GM21825 (cell line): ENCODE measurements around the gene TMEM39A.
A peak's percentile ranks its signal among the peaks of the same experiment; 100 is the strongest.

ENCODE experiments used
- ATAC-seq: cut with Tn5 transposase; IDR thresholded peaks from one replicate; pipeline ENCODE4 v1.9.1; 2021; ENCODE audit warnings: mild to moderate bottlenecking, moderate library complexity; ENCODE audit not compliant: unreplicated experiment

TMEM39A gene

GRCh38 chr3:119463171-119464169, at the start of gene TMEM39A:
Gene TMEM39A, minus strand, starts transcription at chr3:119463615. Its CDS starts 1,541 bp downstream, at chr3:119462074.
- ATAC-seq = peak; percentile 90

- ATAC-seq = no peak
These were observed 47.3 kb upstream of the TMEM39A start for GRCh38 chr3:119510690-119511089.

- ATAC-seq = peak; percentile 71
These were observed 44.9 kb upstream of the TMEM39A start for GRCh38 chr3:119508172-119508845.

DNA sequence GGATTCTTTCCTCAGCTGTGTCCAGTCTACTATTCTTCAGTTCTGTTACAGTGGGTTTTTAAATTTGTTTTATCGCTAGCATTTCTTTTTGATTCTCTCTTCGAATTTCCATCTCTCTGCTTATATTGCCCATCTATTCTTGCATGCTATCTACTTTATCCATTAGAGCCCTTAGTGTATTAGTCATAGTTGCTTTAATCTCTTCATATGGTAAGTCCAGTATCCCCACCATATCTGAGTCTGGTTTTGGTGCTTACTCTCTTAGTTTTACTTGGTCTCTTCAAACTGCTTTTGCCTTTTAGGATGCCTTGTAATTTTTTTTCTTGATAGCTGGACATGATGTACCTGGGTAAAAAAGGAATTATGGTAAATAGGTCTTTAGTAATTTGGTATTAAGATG, 44.0 kb upstream of the TMEM39A start:
- no peak for ATAC-seq

DNA sequence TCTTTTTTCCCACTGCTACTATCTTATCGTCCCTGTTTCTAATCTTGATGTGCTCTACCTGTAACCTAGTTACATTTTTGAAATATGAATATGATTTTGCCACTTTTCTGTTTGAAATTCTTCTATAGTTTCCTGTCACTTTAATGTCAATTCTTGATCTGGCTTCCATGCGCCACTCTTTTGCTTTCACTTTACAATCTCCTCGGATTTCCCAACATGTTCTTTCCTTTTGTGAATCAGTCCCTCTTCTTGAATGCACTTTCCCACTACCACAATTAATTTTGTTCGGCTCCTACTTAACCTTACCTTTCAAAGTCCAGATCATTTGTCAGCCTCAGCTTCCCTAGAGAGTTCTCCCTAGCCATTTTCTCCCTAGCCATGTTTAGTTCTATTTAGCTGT, 43.2 kb upstream of the TMEM39A start:
- no peak for ATAC-seq

GRCh38 chr3:119500901-119501300, 37.5 kb upstream of the TMEM39A start:
- no peak for ATAC-seq

- ATAC-seq = no peak
These were observed 36.9 kb upstream of the TMEM39A start for GRCh38 chr3:119500265-119500664.

- ATAC-seq = peak; percentile 99
These were observed 35.0 kb upstream of the TMEM39A start, which contains the start of gene TIMMDC1 for GRCh38 chr3:119498186-119499011. Gene TIMMDC1, plus strand, starts transcription at chr3:119498547. Its CDS starts 187 bp downstream, at chr3:119498734.

- no peak for ATAC-seq
These were observed 34.4 kb upstream of the TMEM39A start for GRCh38 chr3:119497820-119498185.

DNA sequence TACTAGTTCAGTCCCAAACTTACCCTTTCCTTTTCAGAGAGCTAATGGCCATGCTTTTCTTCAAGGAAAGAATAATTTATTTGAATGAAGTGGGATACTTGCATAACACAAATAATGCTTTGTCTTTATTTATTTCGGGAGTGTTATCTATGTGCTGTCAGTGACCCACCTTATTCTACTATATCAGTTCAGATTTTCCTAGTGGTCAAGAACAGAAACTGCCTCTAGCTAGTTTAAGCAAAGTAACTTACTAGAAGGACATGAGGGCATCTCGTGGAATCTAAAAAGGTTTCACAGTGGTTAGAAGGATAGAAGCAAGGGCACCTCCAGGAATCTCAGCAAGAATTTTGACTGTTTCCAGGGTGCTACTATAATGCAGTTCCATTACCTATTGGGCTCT, 31.2 kb upstream of the TMEM39A start:
- ATAC-seq = no peak

GRCh38 chr3:119492810-119493209, 29.4 kb upstream of the TMEM39A start:
- ATAC-seq = no peak

- ATAC-seq = no peak
These were observed 28.7 kb upstream of the TMEM39A start for GRCh38 chr3:119492128-119492527.

DNA sequence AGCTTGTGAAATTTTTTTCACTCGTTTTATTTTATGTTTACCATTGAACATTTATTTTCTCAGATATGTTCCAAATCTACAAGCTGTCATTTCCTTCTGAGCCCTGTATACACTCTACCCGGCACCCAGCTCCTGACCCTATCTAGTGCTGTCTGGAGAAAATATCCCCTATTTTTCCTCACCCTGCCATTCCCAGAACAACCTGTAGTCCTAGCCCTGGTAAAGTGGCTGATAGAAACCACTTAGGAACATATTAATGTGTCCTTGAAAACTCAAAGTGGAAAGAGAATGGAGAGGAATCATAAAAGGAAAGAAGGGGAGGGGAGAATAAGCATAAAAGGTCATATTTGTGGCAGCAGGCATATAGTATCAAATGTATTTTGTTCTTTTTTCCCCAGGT, 26.7 kb upstream of the TMEM39A start:
- no peak for ATAC-seq

- ATAC-seq = no peak
These were observed 22.1 kb upstream of the TMEM39A start for GRCh38 chr3:119485563-119485962.

GRCh38 chr3:119483101-119483500, 19.7 kb upstream of the TMEM39A start:
- ATAC-seq = no peak

DNA sequence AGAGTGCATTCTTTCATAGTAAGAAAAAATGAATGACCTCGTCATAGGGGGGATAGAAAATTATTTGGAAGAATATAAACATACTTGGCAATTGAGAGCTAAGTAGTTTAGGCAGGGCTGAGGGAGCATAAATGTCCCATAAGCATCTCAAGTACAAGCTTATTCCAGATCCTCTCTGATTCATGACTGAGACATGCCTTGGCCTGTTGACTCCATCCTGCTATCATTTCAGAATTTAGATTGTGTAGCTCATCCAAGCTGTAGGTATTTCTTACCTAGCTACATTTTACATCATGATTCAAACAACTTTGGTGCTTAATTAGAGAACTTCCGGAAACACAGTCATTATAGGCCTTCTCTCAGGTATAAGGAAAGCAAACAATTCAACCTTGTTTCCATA, 17.7 kb upstream of the TMEM39A start:
- ATAC-seq = no peak

- ATAC-seq = no peak
These were observed 7.5 kb upstream of the TMEM39A start for GRCh38 chr3:119470866-119471265.

DNA sequence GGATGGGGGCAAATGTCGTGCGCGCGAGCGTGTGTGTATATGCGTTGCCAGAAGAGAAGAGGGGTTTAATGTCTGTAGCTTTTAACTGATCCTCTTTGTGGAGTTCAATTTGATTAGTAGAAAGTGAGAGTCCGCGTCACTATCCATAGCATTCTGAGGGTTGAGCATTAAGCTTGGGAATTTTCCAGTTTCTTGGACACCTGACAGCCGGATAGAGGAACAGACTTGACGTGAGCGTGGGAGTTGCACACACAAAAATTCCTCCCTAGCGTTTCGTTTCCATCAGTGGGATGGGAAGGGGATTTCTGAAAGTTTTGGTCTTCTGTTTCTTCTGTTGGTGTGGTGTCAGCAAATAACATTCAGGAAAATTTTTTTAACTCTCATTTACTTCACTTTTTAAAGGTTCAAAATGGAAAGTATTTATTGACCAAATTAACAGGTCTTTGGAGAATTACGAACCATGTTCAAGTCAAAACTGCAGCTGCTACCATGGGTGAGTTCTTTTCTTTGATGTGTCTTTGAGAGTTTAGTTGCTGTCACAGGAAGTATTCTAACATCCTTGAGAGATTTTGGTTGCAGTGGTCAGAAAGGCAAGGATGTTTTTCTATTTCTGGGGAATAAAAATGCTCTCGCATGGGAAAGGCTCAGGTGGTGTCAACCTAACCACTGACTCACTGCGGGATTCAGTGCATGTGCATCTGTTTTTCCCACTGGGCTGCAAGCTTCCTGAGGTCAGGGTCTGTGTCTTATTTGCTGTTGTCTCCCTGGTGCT, 6.2 kb upstream of the TMEM39A start:
- no peak for ATAC-seq

DNA sequence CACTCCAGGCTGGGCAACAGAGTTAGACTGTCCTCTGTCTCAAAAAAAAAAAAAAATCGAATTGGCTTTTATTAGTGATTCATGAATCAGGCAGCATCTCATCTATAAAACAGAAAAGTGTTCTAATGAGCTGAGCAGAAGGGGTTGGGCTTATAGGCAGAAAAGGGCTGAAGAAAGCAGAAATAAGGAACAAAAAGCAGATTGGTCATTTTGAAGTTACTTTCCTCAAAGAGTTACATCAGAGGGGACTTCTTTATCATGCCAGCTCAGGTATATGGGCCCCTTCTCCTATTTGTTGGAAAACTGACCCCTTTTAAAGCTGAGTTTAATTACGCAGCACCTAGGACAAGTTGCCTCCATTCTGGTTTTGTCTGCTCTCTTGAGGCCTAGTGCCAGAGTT, 4.6 kb upstream of the TMEM39A start:
- no peak for ATAC-seq

DNA sequence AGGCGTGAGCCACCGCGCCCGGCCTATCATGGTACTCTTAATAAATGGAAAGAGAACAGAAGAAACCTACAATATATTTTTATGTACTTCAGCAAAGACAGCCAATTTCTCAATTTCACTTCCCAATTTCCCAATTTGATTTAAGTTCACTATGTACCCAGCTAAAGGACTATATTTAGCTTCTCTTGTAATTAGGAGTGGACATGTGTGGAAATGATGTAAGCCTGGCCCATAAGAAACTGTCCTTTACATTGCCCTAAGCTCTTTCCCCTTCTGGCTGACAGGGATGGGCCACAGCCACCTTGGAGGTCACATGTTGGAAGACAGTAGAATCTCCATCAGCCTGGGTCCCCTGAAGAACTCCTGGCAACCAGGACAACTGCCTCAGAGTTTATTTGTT, 6.2 kb downstream of the TMEM39A start:
- no peak for ATAC-seq
